ENCODE measurements around the gene CD22.
"Not testable (repeated sequence)": the region's sequence is repeated elsewhere in the genome, so short reads cannot be mapped to it uniquely, and the experiment has no call there.

The CD22 gene

DNA sequence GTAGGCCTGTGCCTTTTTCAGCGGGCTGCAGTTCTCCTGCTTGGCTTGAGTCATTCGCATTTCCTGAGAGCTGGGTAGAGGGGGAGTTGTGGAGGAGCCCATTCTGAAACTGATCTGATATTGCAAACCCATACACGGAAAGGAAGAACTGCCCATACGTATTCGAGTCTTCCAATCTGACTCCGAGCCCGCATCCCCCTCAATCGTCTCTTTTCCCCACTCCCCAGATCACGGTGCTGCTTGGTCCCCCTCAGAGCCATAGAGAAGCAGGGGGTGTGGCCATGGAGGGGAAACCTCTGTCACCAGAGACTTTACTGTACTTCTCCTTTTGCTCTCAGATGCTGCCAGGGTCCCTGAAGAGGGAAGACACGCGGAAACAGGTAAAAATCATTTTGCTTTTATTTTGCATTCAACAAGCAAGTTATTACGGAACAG, at the start of gene CD22:
CD22 (plus strand) TSS at position 337 of the 435 bp plus-strand sequence. CDS start 2,854 bp downstream, outside the sequence.
- DNase-seq = no peak

DNA sequence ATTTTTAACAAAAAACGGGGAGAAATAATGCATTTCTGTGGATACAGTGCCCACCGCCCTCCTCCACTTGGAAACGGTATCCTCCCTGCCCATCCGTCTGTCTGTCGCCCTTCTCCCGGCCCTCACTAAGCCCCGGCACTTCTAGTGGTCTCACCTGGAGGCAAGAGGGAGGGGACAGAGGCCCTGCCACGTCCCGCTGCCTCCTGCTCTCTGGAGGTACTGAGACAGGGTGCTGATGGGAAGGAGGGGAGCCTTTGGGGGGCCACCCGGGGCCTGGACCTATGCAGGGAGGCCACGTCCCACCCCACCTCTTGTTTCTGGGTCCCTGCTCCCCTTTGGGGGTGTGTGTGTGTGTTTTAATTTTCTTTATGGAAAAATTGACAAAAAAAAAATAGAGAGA, 49.6 kb upstream of the CD22 start:
- DNase-seq = no peak

DNA sequence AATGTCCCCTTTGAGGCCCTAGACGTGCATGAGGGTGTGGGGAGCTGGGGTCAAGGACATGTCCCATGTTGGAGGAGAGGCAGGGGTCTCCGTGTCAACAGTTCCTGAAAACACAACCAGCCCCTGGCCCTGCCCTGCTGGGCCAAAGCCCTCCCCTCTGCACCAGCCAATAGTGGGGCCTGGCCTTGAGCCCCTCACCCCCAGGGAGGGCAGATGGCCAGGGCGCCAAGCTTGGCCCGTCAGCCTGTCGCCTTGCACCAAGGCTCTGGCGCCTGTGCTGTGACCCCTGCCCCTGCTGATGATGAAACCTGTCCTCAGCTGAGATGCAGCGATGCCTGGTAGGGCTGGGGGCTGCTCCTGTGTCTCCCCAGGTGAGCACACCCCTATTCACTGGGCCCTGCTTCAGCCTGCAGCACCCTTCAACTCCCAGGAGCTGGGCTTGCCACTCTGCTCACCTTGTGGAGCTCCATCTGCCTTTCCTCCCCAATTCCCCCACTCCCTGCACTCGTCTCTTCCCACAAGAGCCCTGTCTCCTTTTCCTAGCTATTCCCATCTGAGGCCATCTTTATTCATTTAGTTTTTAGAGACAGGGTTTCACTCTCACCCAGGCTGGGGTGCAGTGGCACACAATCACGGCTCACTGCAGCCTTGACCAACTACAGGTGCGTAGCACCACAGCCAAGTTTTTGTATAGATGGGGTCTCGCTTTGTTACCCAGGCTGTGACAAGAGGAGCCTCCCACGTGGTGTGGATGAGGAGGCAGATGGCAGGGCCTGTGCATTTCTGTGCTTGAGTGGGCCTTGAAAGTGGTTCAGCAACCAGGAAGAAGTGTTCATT, 48.8 kb upstream of the CD22 start:
- no peak for DNase-seq

- no peak for DNase-seq
These were observed 47.7 kb upstream of the CD22 start for GRCh38 chr19:35281303-35281702.

DNA sequence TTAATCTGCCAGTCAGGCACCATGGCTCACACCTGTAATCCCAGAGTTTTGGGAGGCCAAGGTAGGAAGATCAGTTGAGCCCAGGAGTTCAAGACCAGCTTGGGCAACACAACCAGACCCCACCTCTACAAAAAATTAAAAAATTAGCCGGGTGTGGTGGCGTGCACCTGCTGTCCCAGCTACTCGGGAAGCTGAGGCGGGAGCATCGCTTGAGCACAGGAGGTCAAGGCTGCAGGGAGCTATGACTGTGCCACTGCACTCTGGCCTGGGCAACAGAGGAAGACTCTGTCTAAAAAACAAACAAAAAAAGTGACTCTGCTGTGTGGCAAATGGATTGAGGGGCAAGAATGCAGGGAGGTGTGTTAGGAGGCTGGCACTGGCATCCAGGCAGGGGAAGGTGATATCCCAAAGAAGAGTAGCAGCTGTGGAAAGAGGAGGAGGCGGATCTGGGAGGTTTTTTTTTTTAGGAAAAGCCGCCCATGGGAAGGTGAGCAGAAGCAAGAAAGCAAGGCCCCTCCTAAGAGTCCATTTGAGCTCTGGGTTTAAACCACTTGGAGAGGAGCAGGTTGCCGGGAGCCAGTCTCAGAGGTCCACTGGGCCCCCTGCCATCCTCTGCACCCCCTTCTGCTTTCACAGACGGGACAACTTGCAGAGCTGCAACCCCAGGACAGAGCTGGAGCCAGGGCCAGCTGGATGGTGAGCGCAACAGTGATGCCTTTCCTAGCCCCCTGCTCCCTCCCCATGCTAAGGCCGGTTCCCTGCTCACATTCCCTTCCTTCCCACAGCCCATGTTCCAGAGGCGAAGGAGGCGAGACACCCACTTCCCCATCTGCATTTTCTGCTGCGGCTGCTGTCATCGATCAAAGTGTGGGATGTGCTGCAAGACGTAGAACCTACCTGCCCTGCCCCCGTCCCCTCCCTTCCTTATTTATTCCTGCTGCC, 44.6 kb upstream of the CD22 start:
- no peak for DNase-seq

GRCh38 chr19:35285095-35285449, 43.9 kb upstream of the CD22 start:
- DNase-seq = no peak

GRCh38 chr19:35285465-35285864, 43.5 kb upstream of the CD22 start:
- not testable (repeated sequence) for DNase-seq

DNA sequence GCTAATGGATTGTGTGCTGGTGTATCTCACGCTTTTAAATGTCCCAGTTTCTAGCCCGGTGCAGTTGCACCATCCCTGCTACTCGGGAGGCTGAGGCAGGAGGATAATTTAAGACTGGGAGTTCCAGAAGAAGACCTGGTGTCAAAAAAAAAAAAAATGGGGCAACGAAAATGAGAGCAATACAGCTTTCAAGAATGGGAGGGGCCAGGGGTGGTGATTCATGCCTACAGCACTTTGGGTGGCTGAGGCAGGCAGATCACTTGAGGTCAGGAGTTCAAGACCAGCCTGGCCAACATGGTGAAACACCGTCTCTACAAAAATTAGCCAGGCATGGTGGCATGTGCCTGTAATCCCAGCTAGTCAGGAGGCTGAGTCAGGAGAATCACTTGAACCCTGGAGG, 42.9 kb upstream of the CD22 start:
- DNase-seq = not testable (repeated sequence)

- DNase-seq = no peak
These were observed 41.3 kb upstream of the CD22 start for GRCh38 chr19:35287713-35288112.

DNA sequence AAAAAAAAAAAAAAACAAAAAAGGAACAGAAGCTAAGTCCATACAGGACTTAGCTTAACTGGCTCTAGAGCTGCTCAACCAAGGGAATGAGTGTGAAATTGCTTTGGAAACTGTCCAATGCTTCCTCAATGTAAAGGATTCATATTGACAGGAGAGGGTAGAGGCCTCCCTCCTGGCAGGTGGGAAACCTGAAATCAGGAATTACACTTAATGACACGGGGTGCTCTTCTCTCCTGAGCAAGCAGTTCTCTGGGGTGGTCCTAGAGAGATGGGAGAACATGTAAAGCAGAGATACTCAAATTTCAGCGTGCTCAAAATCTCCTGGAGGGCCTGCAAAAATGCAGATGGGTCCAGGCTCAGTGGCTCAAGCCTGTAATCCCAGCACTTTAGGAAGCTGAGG, 40.7 kb upstream of the CD22 start:
- DNase-seq = no peak

GRCh38 chr19:35288906-35289305, 40.1 kb upstream of the CD22 start:
- DNase-seq = no peak

- no peak for DNase-seq
These were observed 38.4 kb upstream of the CD22 start for GRCh38 chr19:35290381-35291127.

GRCh38 chr19:35291259-35291658, 37.7 kb upstream of the CD22 start:
- DNase-seq = no peak

DNA sequence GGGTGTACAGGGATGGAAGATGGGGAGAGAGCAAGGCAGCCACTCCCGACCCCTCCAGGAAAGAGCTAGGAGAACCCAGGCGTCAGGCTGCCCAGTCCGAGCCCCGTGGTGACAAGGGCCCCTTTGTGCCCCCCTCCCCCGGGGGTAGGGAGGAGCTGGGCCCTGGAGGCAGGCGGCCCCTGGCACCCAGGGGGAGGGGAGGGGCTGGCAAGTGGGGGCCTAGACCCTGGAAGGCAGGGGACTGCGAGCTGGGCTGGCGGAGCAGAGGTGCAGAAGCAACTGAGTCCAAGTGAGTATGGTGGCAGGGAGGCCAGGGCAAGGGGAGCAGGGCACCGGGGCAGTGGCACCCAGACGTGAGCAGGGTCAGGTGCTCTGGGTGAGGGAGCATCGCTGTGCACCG, 37.1 kb upstream of the CD22 start, which contains the start of gene MAG:
MAG (plus strand) TSS at position 246 of the 400 bp plus-strand sequence. CDS start 3,248 bp downstream, outside the sequence.
- no peak for DNase-seq

GRCh38 chr19:35292421-35293362, 36.3 kb upstream of the CD22 start:
- DNase-seq = no peak

DNA sequence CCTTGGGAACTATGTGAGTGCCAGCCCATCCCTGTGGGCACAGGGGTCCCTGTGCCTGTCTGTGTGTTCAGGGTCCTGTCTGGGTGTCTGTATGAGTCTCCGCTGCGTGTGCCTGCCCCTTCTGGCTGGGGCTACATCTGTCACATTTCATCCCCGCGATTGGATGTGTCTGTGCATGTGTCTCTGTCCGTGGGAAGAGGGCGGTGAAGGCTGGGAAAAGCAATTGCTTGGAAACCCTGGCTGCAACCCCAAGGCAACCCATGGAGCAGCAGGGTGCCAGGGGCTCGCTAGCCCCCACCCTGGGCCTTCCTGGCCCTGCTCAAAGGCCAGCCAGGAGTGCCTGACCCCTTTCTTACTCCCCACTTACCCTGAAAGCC, 35.6 kb upstream of the CD22 start:
- DNase-seq = no peak

DNA sequence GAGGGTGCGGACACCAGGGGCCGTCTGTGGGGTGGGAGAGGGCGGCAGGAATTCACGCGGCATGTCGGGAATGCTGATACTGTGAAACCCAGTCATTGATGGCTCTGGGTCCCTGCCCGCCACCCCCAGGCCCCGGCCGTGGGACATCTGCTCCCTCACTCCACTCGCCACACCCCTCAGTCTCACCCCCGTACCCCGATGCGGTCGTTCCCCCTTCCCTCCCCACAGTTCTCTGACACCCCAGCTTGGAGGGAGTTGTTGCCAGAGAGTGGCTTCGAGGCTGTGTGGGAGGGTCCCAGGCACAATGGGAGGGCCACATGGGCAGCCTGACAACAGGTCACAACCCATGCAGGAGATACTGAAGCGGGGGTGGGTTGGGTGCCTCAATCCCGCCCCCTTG, 35.2 kb upstream of the CD22 start:
- DNase-seq = no peak

DNA sequence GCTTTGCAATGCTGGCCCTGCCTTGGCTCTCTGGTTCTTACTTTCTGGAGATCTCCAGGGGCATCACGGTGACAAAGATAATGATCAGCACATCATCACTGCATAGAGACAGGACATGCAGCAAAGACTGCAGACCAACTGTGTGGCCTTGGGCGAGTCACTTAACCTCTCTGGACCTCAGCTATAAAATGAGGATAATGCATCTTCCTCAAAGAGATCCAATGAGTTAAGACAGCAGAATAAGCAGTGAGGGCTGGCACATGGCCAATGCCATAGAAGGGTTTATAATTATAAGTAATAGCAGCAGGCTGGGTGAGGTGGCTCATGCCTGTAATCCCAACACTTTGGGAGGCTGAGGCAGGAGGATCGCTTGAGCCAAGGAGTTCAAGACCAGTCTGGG, 34.7 kb upstream of the CD22 start:
- no peak for DNase-seq

GRCh38 chr19:35294859-35295791, 33.9 kb upstream of the CD22 start:
- no peak for DNase-seq

GRCh38 chr19:35295792-35296462, 33.1 kb upstream of the CD22 start:
- DNase-seq = no peak

All from kidney glomerular epithelial cell (primary cell).